Measurements from ENCODE around the gene CIT.
A peak's percentile ranks its signal among the peaks of the same experiment; 100 is the strongest.

The CIT gene

DNA sequence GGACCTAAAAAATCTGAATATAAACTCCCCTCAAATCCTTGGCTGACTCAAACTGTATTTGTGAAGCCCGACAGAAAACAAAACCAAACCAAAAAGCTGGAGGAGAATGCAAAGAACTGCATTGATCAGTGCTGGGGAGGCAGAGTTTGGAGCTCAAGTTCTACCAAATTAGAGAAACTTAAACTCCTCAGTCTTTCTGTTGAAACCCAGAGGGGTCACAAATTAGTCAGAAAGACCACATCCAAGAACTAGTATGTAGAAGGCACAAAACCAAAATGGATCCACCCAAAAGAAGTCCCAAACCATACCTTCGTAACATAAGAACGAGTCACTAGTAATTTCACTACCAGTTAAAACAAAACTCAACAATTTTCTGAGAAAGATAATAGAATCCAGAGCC, 224.5 kb downstream of the CIT start:
- DNase-seq (ENCODE audit: low read depth in 1 of 2, low spot score in 1 of 2) = no peak
- in situ Hi-C loops (cut with HindIII; ENCODE audit: low pct_unique_long_range_greater_than_20kb, low sequenced_read_pairs) = no loop called here
- no peak for TF ChIP-seq JUND (IDR thresholded peaks at IDR 0.05; ENCODE audit: low read depth)

DNA sequence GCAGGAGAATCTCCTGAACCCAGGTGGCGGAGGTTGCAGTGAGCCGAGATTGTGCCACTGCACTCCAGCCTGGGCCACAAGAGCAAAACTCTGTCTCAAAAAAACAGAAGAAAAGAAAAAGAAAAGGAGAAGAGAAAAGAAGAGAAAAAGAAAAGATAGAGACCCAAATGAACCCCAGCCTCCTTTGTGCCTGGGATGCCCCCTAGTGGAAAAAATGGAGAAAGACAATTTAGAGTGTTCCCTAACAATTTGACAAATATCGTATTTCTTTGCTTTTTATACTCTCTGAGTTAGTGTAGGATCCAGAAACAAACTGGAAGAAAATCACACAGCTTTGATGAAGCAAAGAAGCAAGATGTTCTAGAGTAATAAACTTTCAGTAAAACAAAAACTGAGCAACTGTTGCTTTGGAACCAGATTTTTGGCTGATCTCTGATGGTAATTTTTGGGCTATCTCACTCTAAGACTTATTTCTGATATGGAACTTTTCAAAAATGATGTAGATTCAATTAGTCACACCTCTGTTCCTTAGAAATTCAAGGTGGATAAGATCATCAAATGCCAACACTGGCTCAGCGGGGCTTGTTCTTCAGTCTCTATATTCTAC, 227.8 kb downstream of the CIT start:
- peak in 1 of 2 experiments; percentile 50 for DNase-seq (ENCODE audit: low read depth in 1 of 2, low spot score in 1 of 2)
- in situ Hi-C loops (cut with HindIII; ENCODE audit: low pct_unique_long_range_greater_than_20kb, low sequenced_read_pairs) = no loop called here
- no peak for TF ChIP-seq JUND (IDR thresholded peaks at IDR 0.05; ENCODE audit: low read depth)

DNA sequence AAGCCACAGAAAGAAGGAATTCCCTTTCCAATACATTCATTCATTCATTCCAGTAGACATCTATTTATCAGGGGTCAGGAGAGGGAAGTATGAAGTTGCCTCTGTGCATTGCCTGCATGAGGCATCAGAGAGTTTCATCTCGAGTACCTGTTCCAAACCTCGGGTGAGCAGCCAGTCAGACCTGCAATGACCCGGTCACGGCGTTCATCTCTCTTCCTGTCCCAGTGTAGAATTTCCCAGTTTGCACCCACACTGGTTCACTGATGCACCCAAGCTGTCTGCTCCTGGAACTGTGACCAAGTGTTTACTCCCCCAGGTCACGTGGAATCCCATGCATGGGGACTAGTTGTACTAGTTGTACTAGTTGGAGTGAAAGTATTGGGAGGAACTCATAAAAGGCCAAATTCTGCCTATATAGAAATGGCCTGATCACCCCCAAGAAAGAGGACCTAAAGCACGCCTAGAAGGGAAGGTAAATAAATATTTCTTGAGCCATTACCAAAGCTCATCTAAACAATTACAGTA, 231.5 kb downstream of the CIT start:
- DNase-seq (ENCODE audit: low read depth in 1 of 2, low spot score in 1 of 2) = peak in 1 of 2 experiments; percentile 70
- TF ChIP-seq JUND (IDR thresholded peaks at IDR 0.05; ENCODE audit: low read depth) = no peak
- in situ Hi-C loops (cut with HindIII; ENCODE audit: low pct_unique_long_range_greater_than_20kb, low sequenced_read_pairs) = no loop called here

DNA sequence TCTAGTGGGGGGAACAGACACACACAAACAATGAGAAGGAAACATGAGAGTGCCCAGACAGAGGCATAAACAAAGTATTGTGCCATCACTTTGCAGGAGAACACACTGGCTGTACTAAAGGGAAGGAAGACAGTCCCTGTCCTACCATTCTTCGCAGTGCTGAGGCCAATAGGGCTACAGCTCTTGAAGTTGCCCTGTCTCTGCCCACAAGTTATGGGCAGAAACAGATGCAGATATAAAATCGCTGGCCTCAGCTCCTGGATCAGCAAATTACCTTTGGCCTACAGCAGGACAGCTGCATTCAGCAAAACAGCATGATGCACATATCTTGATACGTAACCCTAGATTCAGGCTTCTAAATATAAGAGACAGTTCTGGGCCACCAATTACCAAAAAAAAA, 232.2 kb downstream of the CIT start:
- in situ Hi-C loops (cut with HindIII; ENCODE audit: low pct_unique_long_range_greater_than_20kb, low sequenced_read_pairs) = no loop called here
- DNase-seq (ENCODE audit: low read depth in 1 of 2, low spot score in 1 of 2) = no peak
- no peak for TF ChIP-seq JUND (IDR thresholded peaks at IDR 0.05; ENCODE audit: low read depth)

DNA sequence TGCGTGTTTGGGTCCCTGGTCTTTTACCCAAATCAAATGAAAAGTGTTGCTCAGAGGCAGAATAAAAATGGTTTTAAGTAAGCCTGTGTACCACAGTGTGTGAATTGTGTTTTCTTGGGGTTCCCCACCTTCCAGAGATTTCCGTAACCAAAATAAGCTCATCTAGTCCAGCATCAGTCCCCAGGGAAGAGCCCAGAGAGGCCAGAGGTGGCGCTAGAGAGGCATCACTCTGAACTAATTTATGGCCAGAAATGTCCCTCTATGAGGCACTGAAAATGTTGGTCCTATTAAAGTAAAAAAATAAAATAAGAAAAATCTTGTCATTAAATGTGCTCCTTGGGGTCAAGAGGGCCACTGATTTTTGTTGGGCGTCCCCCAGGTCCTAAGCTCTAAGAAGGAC, 234.1 kb downstream of the CIT start:
- TF ChIP-seq JUND (IDR thresholded peaks at IDR 0.05; ENCODE audit: low read depth) = no peak
- DNase-seq (ENCODE audit: low read depth in 1 of 2, low spot score in 1 of 2) = no peak
- in situ Hi-C loops (cut with HindIII; ENCODE audit: low pct_unique_long_range_greater_than_20kb, low sequenced_read_pairs) = no loop called here
